Measurements from ENCODE around the gene NAGA. TPM values are rescaled to one million over a fixed set of nuclear protein-coding genes. Genes with fewer than 3 reads are reported as not detected.

The NAGA gene
- total and polyA plus RNA-seq, 9 of the 15 experiments (the other 6 are each of a cell fraction or from before 2014, with no cell fraction given), result 6.5 to 20.6 (median 17.4) TPM

DNA sequence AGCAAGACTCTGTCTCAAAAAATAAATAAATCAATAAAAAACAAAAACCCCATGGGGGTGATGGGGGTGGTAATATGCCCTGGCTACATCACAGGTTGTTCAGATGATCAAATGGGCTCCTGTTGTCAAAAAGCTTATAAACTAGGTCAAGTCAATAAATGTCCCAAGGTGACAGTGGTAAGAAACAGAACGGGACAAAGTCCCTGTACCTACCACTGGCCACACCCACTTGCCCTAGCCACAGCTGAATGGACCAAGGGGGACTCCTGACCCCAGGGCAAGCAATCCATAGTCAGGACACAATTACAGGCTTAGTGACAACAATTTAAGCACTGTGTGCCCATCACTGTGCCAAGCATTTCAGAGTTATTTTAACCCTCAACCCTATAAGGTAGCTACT is 6.0 kb downstream of the NAGA start:
- Histone ChIP-seq H3K9me1 (ENCODE audit: control insufficient read depth, insufficient read depth, low read length) (peaks cover 2% of the 10 kb centered on the region), H3K4me2 (ENCODE audit: insufficient read depth, low read length) (no peak overlapping the region), H3K36me3 (ENCODE audit: control insufficient read depth, insufficient read depth, low read length) (peaks cover 61% of the 10 kb centered on the region; the same call in 2 of the 3 replicates), H3K9ac (ENCODE audit: insufficient read depth in 1 of 2, low read depth in 2 of 2, low read length in 2 of 2) (no peak overlapping the region), H3K27ac (ENCODE audit: extremely low read depth, low read depth, low read length) (no peak overlapping the region), H3K27me3 (ENCODE audit: control insufficient read depth in 2 of 2, insufficient read depth in 2 of 2, low read length in 2 of 2) (no peaks in the 10 kb centered on the region), H4K20me1 (replicated peaks; ENCODE audit: control insufficient read depth, insufficient read depth, low read length) (no peaks in the 10 kb centered on the region), H3K9me3 (replicated peaks; ENCODE audit: control insufficient read depth, insufficient read depth, low read depth, low read length) (no peaks in the 10 kb centered on the region; the same call in 1 of the 2 replicates), H3K4me1 (replicated peaks in 1 of 2; ENCODE audit: control insufficient read depth in 2 of 2, insufficient read depth in 2 of 2, low read length in 2 of 2) (peaks cover 9 to 12% of the 10 kb centered on the region in 2 experiments; a peak in 3 of 5 replicates), H3K79me2 (ENCODE audit: control insufficient read depth, insufficient read depth, low read length) (peaks cover 12% of the 10 kb centered on the region), H2AFZ (ENCODE audit: low read depth, low read length) (no peak overlapping the region), H3K4me3 (no peak overlapping the region)
- 100% methylated on average over 1 of the region's 1 CpG for WGBS (ENCODE audit: insufficient coverage, low coverage, missing lambda C conversion rate)
- ChIA-PET CTCF (ENCODE audit: low intra/inter-chr PET ratio) (no interaction called here), POLR2A (no interaction called here)
- ATAC-seq (no peak), DNase-seq (ENCODE audit: extremely low read depth in 1 of 4, low spot score in 3 of 4) (no peak), FAIRE-seq (no peak)
- in situ Hi-C loops (cut with MboI) (no loop called here), intact Hi-C loops (cut with micrococcal nuclease) (no loop called here)
- BruUV-seq (replicated peaks), result no TSS peak
- no peak for TF ChIP-seq ADNP (tag; IDR thresholded peaks at IDR 0.05)
- TF ChIP-seq THRA (IDR thresholded peaks at IDR 0.05), result no peak
- no peak for TF ChIP-seq POLR2H (tag; IDR thresholded peaks at IDR 0.05; ENCODE audit: low read depth)
- no peak for TF ChIP-seq KDM2B (CRISPR knock-in tag; IDR thresholded peaks at IDR 0.05)
- no peak for TF ChIP-seq SMARCC2 (IDR thresholded peaks at IDR 0.05; ENCODE audit: low read depth)
- no peak for TF ChIP-seq BMI1 (IDR thresholded peaks at IDR 0.05; ENCODE audit: low read length)
- TF ChIP-seq MTA3 (IDR thresholded peaks at IDR 0.05; ENCODE audit: borderline replicate concordance), result no peak
- no peak for TF ChIP-seq ERF (CRISPR knock-in tag; IDR thresholded peaks at IDR 0.05)
- TF ChIP-seq ZNF444 (CRISPR knock-in tag; IDR thresholded peaks at IDR 0.05), result no peak
- TF ChIP-seq NFRKB (IDR thresholded peaks at IDR 0.05; ENCODE audit: low read depth), result no peak
- TF ChIP-seq MEIS2 (IDR thresholded peaks at IDR 0.05; ENCODE audit: partially characterized antibody), result no peak
- TF ChIP-seq EGR1 (conservative IDR thresholded peaks at IDR 0.05), result no peak
- no peak for TF ChIP-seq SAFB2 (IDR thresholded peaks at IDR 0.05; ENCODE audit: borderline replicate concordance, low read depth, low read length, severe bottlenecking)
- no peak for TF ChIP-seq TSHZ1 (CRISPR knock-in tag; IDR thresholded peaks at IDR 0.05)
- TF ChIP-seq E2F3 (CRISPR knock-in tag; IDR thresholded peaks at IDR 0.05), result no peak
- no peak for TF ChIP-seq GATAD2B (IDR thresholded peaks at IDR 0.05; ENCODE audit: borderline replicate concordance)

All from K562 (cell line).